Measurements from ENCODE around the gene EHMT1. TPM values are rescaled to one million over a fixed set of nuclear protein-coding genes. Genes with fewer than 3 reads are reported as not detected.
"Not testable (repeated sequence)": the region's sequence is repeated elsewhere in the genome, so short reads cannot be mapped to it uniquely, and the experiment has no call there.

The EHMT1 gene
- polyA plus RNA-seq, 3 donors, result 19.7 to 42.1 (median 40.3) TPM

GRCh38 chr9:137589441-137590122, 29.2 kb upstream of the EHMT1 start:
- WGBS, 3 donors, result 8 to 9% (median 8%) methylated on average over 43 to 58 of the region's 58 CpGs
- no peak overlapping the region for H3K27ac ChIP-seq (ENCODE audit: low read depth, low read length)

GRCh38 chr9:137590123-137590468, 28.7 kb upstream of the EHMT1 start:
- WGBS, 3 donors, result 0 to 1% (median 1%) methylated on average over 24 to 61 of the region's 61 CpGs
- no peak overlapping the region for H3K27ac ChIP-seq (ENCODE audit: low read depth, low read length)

- 0 to 1% (median 1%) methylated on average over 98 to 113 of the region's 113 CpGs for WGBS, 3 donors
- H3K27ac ChIP-seq (ENCODE audit: low read depth, low read length), result no peak within 1 kb of the TSS
These were observed 28.1 kb upstream of the EHMT1 start, which contains the start of gene ZMYND19 for GRCh38 chr9:137590469-137591383. Gene ZMYND19, minus strand, starts transcription at chr9:137590512. Its CDS starts 249 bp downstream, at chr9:137590263.

GRCh38 chr9:137592767-137593166, 26.0 kb upstream of the EHMT1 start:
- 38 to 63% (median 61%) methylated on average over 7 of the region's 7 CpGs for WGBS, 3 donors
- no peak overlapping the region for H3K27ac ChIP-seq (ENCODE audit: low read depth, low read length)

- WGBS, 3 donors, result 30 to 82% (median 78%) methylated on average over 12 of the region's 12 CpGs
- no peak overlapping the region for H3K27ac ChIP-seq (ENCODE audit: low read depth, low read length)
These were observed 25.6 kb upstream of the EHMT1 start for GRCh38 chr9:137593176-137593575.

- H3K27ac ChIP-seq (ENCODE audit: low read depth, low read length), result not testable (repeated sequence)
- WGBS, 3 donors, result 85 to 98% (median 89%) methylated on average over 7 of the region's 7 CpGs
These were observed 22.2 kb upstream of the EHMT1 start for GRCh38 chr9:137596577-137596976.

GRCh38 chr9:137598943-137599342, 19.9 kb upstream of the EHMT1 start:
- 77 to 82% (median 82%) methylated on average over 8 of the region's 8 CpGs for WGBS, 3 donors
- H3K27ac ChIP-seq (ENCODE audit: low read depth, low read length), result no peak overlapping the region

GRCh38 chr9:137602661-137603060, 16.1 kb upstream of the EHMT1 start:
- H3K27ac ChIP-seq (ENCODE audit: low read depth, low read length), result no peak overlapping the region
- 8 to 19% (median 14%) methylated on average over 3 of the region's 3 CpGs for WGBS, 3 donors

GRCh38 chr9:137603879-137604278, 14.9 kb upstream of the EHMT1 start:
- WGBS, 3 donors, result 76 to 79% (median 79%) methylated on average over 13 of the region's 13 CpGs
- H3K27ac ChIP-seq (ENCODE audit: low read depth, low read length), result no peak overlapping the region

- WGBS, 3 donors, result 14 to 19% (median 16%) methylated on average over 32 to 49 of the region's 49 CpGs
- H3K27ac ChIP-seq (ENCODE audit: low read depth, low read length), result no peak overlapping the region
These were observed 14.3 kb upstream of the EHMT1 start for GRCh38 chr9:137604345-137605086.

- no peak within 1 kb of the TSS for H3K27ac ChIP-seq (ENCODE audit: low read depth, low read length)
- WGBS, 3 donors, result 1% methylated on average over 39 to 111 of the region's 111 CpGs
These were observed 13.4 kb upstream of the EHMT1 start, which contains the start of gene ARRDC1 for GRCh38 chr9:137605121-137606004. Gene ARRDC1, plus strand, starts transcription at chr9:137605686. Its CDS starts 32 bp downstream, at chr9:137605718.

- no peak overlapping the region for H3K27ac ChIP-seq (ENCODE audit: low read depth, low read length)
- 2 to 5% (median 4%) methylated on average over 25 to 57 of the region's 57 CpGs for WGBS, 3 donors
These were observed 12.7 kb upstream of the EHMT1 start for GRCh38 chr9:137606005-137606621.

GRCh38 chr9:137606734-137607138, 12.1 kb upstream of the EHMT1 start:
- no peak overlapping the region for H3K27ac ChIP-seq (ENCODE audit: low read depth, low read length)
- WGBS, 3 donors, result 18 to 38% (median 28%) methylated on average over 12 to 13 of the region's 13 CpGs

- 27 to 48% (median 44%) methylated on average over 17 of the region's 17 CpGs for WGBS, 3 donors
These were observed 11.5 kb upstream of the EHMT1 start for GRCh38 chr9:137607141-137607857.

GRCh38 chr9:137610944-137611343, 7.9 kb upstream of the EHMT1 start:
- WGBS, 3 donors, result 71 to 89% (median 75%) methylated on average over 6 of the region's 6 CpGs
- H3K27ac ChIP-seq (ENCODE audit: low read depth, low read length), result no peak overlapping the region

More at GRCh38 chr9:137607141-137607857, 11.5 kb upstream of the EHMT1 start:
- H3K27ac ChIP-seq (ENCODE audit: low read depth, low read length), result no peak overlapping the region

GRCh38 chr9:137611623-137612609, 6.9 kb upstream of the EHMT1 start:
- WGBS, 3 donors, result 30 to 44% (median 40%) methylated on average over 19 to 21 of the region's 21 CpGs
- no peak overlapping the region for H3K27ac ChIP-seq (ENCODE audit: low read depth, low read length)
